ENCODE measurements around the gene XXYLT1. TPM values are rescaled to one million over a fixed set of nuclear protein-coding genes. Genes with fewer than 3 reads are reported as not detected.

Gene XXYLT1
- total and polyA plus RNA-seq, 2 of the 8 experiments (the other 6 are each of a cell fraction or from before 2014, with no cell fraction given): 18.9 to 23.8 TPM

DNA sequence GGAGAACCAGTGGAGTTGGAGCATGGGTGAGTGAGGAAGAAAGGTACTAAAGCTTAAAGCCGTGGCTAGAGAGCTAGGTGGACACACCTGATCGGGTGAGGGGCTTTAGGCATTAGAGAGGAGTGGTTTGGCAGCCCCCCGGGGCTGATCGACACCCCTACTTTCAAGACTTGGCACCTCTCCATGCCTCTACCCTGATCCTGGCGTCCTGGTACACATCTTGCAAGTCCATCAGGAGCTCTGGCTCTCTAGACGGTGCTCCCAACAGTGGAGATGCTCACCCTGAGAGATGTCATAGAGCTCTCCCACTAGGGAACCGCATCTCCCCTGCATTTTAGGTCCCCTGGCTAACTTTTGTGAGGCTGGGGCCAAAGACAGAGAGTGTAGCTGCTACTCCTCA is 98.1 kb downstream of the XXYLT1 start:
- Histone ChIP-seq H3K56ac (replicated peaks; ENCODE audit: insufficient read length, low read depth, low read length) (no peak overlapping the region), H3K79me1 (ENCODE audit: low read depth, low read length) (peaks cover 8% of the 10 kb centered on the region), H2BK5ac (ENCODE audit: low read depth, low read length) (no peak overlapping the region; the same call in 1 of the 2 replicates), H2BK20ac (ENCODE audit: low read length) (no peak overlapping the region), H2BK15ac (ENCODE audit: low read length) (no peak overlapping the region; the same call in 1 of the 2 replicates), H3K4me2 (ENCODE audit: insufficient read depth in 1 of 2, low read depth in 2 of 2, low read length in 2 of 2) (no peak overlapping the region), H4K5ac (ENCODE audit: insufficient read length, low read depth, low read length) (no peak overlapping the region), H3K36me3 (ENCODE audit: control insufficient read depth in 2 of 4, insufficient read depth in 4 of 4, low read length in 3 of 4) (no peaks in the 10 kb centered on the region), H4K20me1 (replicated peaks in 1 of 2; ENCODE audit: control insufficient read depth in 1 of 2, insufficient read depth in 2 of 2, low read length in 2 of 2) (no peaks in the 10 kb centered on the region), H3K9ac (replicated peaks in 1 of 4; ENCODE audit: extremely low read depth in 1 of 4, low read depth in 3 of 4, low read length in 3 of 4) (no peak overlapping the region), H2BK12ac (ENCODE audit: low read depth, low read length) (no peak overlapping the region; the same call in 1 of the 2 replicates), H3K79me2 (ENCODE audit: control insufficient read depth in 1 of 2, insufficient read depth in 2 of 2, low read length in 2 of 2) (peaks cover 0 to 16% of the 10 kb centered on the region in 2 experiments; a peak in 2 of 4 replicates), H2BK120ac (replicated peaks; ENCODE audit: low read depth, low read length) (no peak overlapping the region), H3K4me1 (replicated peaks in 1 of 4; ENCODE audit: control insufficient read depth in 3 of 4, insufficient read depth in 4 of 4, low read length in 3 of 4) (peaks cover 2 to 7% (median 6%) of the 10 kb centered on the region in 4 experiments; a peak in 6 of 7 replicates), H3K23ac (ENCODE audit: insufficient read length) (no peak overlapping the region), H3K14ac (ENCODE audit: insufficient read length) (no peak overlapping the region), H3K9me3 (ENCODE audit: insufficient read depth in 2 of 2, low read depth in 1 of 2, low read length in 1 of 2) (no peaks in the 10 kb centered on the region), H3K27ac (ENCODE audit: low read depth, low read length) (no peak overlapping the region), H2AFZ (ENCODE audit: low read length) (no peak overlapping the region), H3K4ac (replicated peaks; ENCODE audit: insufficient read length, low read depth, low read length) (no peak overlapping the region), H2AK5ac (ENCODE audit: low read depth, low read length) (no peak overlapping the region), H3K4me3 (ENCODE audit: extremely low read depth in 1 of 4, insufficient read depth in 2 of 4, low read depth in 3 of 4, low read length in 4 of 4) (no peak overlapping the region), H3K23me2 (ENCODE audit: low read depth, low read length) (no peaks in the 10 kb centered on the region), H3K18ac (ENCODE audit: extremely low read depth, low read length) (0 out of 2 replicates have a peak overlapping the region, but pooled peaks have one; percentile 13), H4K8ac (ENCODE audit: extremely low read depth, insufficient read depth, low read length) (no peak overlapping the region), H3K27me3 (replicated peaks in 1 of 4; ENCODE audit: control insufficient read depth in 3 of 4, extremely low read depth in 1 of 4, insufficient read depth in 3 of 4, low read length in 3 of 4) (no peaks in the 10 kb centered on the region), H4K91ac (replicated peaks; ENCODE audit: insufficient read length, low read length) (peak overlapping the region; percentile 49)
- no peak for TF ChIP-seq SRF (IDR thresholded peaks at IDR 0.05; ENCODE audit: low read depth, low read length)
- TF ChIP-seq EP300 (IDR thresholded peaks at IDR 0.05; ENCODE audit: borderline replicate concordance in 1 of 2, low read depth in 2 of 2, low read length in 2 of 2): no peak
- no peak for TF ChIP-seq CREB1 (IDR thresholded peaks at IDR 0.05)
- TF ChIP-seq SIX5 (IDR thresholded peaks at IDR 0.05; ENCODE audit: low read depth, low read length): no peak
- no peak for TF ChIP-seq GABPA (IDR thresholded peaks at IDR 0.05; ENCODE audit: borderline replicate concordance, insufficient read depth, low read length)
- ChIA-PET CTCF (ENCODE audit: partially characterized antibody) (interaction anchor here (0.9 to 2.4 kb wide), 12 partner anchors 10 to 73 kb away, joined by 3 to 8 read pairs (median 4); no protein-coding TSS in a partner anchor), POLR2A (ENCODE audit: partially characterized antibody) (interaction anchor here (1.0 to 1.4 kb wide), 2 partner anchors 21 to 88 kb away, joined by 3 read pairs; no protein-coding TSS in a partner anchor)
- DNase-seq (ENCODE audit: low read depth in 1 of 2, low spot score in 2 of 2): no peak
- 77% methylated on average over 7 of the region's 7 CpGs; no CpG with 5 or more reads in 1 of the 2 experiments for WGBS, 2 experiments (ENCODE audit: extremely low coverage in 1 of 2, insufficient coverage in 1 of 2, insufficient read length in 1 of 2, insufficient replicate concordance in 2 of 2, low coverage in 1 of 2, low lambda C conversion rate in 2 of 2, missing lambda C conversion rate in 1 of 2)
- no peak for FAIRE-seq
